ENCODE results near the gene DFFB. TPM values are rescaled to one million over a fixed set of nuclear protein-coding genes. Genes with fewer than 3 reads are reported as not detected.

Gene DFFB
- total and polyA plus RNA-seq, 9 of the 15 experiments (the other 6 are each of a cell fraction or from before 2014, with no cell fraction given): 2.3 to 15.8 (median 11.5) TPM

DNA sequence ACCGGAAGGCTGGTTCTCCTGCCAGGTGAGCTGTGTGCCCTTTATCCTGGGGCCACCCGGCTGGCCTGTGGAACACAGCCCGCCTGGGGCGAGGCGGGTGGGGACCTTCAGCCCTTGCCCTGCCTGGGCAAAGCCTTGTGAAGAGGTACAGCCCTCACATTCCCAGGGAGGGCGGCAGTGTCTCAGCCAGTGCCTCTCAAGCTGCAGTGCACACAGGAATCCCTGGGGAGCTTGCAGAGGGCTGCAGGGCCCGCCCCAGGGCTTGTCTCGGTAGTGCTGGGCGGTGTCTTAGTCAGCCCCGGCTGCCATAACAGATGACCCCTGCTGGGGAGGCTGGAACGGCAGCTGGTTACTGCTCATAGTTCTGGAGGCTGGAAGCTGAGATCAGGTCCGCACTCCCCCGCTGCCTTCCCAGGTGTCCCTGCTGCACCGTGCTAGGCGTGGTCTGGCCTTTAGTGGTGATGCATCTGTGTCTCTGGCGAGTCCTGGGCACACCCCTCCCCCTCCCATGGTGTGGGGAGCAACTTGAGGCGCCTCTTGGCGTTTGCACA lies 12.6 kb downstream of the DFFB start (continued):
- TF ChIP-seq ZKSCAN1 (IDR thresholded peaks at IDR 0.05; ENCODE audit: low read depth, low read length) (peak; percentile 66), TOE1 (IDR thresholded peaks at IDR 0.05; ENCODE audit: borderline replicate concordance) (no peak), TOE1 (CRISPR knock-in tag; IDR thresholded peaks at IDR 0.05; ENCODE audit: borderline replicate concordance, low read depth) (no peak), MED1 (CRISPR knock-in tag; IDR thresholded peaks at IDR 0.05; ENCODE audit: borderline replicate concordance) (no peak), EHMT2 (IDR thresholded peaks at IDR 0.05) (no peak), SMAD1 (IDR thresholded peaks at IDR 0.05; ENCODE audit: low read depth, low read length, partially characterized antibody) (no peak), CBFA2T3 (IDR thresholded peaks at IDR 0.05) (peak; percentile 76), ZNF253 (CRISPR knock-in tag; conservative IDR thresholded peaks at IDR 0.05) (no peak), JUND (IDR thresholded peaks at IDR 0.05; ENCODE audit: borderline replicate concordance, low read depth, low read length) (peak; percentile 51), JUND (tag; IDR thresholded peaks at IDR 0.05; ENCODE audit: borderline replicate concordance, low read depth, low read length) (peak; percentile 61; the same call in 1 of the 3 replicates), ZNF175 (CRISPR knock-in tag; IDR thresholded peaks at IDR 0.05; ENCODE audit: low read depth) (no peak), PYGO2 (tag; IDR thresholded peaks at IDR 0.05) (no peak), KAT7 (CRISPR knock-in tag; IDR thresholded peaks at IDR 0.05; ENCODE audit: borderline replicate concordance) (no peak), ZFP36 (IDR thresholded peaks at IDR 0.05; ENCODE audit: low read depth, low read length, partially characterized antibody) (peak; percentile 8), MTA3 (IDR thresholded peaks at IDR 0.05; ENCODE audit: borderline replicate concordance) (0 out of 2 replicates have a peak, but pooled peaks have one; percentile 35), ETV6 (IDR thresholded peaks at IDR 0.05; ENCODE audit: borderline replicate concordance in 1 of 2, low read depth in 2 of 2, low read length in 1 of 2) (no peak), ETV6 (CRISPR knock-in tag; IDR thresholded peaks at IDR 0.05; ENCODE audit: borderline replicate concordance) (no peak), HNRNPH1 (optimal IDR thresholded peaks at IDR 0.05; ENCODE audit: low read depth, low read length) (no peak), SNIP1 (IDR thresholded peaks at IDR 0.05; ENCODE audit: low read depth) (no peak), ATF7 (IDR thresholded peaks at IDR 0.05) (peak; percentile 27; the same call in 1 of the 2 replicates), SMARCA4 (IDR thresholded peaks at IDR 0.05) (0 out of 2 replicates have a peak, but pooled peaks have one; percentile 17)
- TF ChIP-seq, protein P1, sequence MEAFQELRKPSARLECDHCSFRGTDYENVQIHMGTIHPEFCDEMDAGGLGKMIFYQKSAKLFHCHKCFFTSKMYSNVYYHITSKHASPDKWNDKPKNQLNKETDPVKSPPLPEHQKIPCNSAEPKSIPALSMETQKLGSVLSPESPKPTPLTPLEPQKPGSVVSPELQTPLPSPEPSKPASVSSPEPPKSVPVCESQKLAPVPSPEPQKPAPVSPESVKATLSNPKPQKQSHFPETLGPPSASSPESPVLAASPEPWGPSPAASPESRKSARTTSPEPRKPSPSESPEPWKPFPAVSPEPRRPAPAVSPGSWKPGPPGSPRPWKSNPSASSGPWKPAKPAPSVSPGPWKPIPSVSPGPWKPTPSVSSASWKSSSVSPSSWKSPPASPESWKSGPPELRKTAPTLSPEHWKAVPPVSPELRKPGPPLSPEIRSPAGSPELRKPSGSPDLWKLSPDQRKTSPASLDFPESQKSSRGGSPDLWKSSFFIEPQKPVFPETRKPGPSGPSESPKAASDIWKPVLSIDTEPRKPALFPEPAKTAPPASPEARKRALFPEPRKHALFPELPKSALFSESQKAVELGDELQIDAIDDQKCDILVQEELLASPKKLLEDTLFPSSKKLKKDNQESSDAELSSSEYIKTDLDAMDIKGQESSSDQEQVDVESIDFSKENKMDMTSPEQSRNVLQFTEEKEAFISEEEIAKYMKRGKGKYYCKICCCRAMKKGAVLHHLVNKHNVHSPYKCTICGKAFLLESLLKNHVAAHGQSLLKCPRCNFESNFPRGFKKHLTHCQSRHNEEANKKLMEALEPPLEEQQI (IDR thresholded peaks at IDR 0.05): no peak
- TF ChIP-seq, protein P2, sequence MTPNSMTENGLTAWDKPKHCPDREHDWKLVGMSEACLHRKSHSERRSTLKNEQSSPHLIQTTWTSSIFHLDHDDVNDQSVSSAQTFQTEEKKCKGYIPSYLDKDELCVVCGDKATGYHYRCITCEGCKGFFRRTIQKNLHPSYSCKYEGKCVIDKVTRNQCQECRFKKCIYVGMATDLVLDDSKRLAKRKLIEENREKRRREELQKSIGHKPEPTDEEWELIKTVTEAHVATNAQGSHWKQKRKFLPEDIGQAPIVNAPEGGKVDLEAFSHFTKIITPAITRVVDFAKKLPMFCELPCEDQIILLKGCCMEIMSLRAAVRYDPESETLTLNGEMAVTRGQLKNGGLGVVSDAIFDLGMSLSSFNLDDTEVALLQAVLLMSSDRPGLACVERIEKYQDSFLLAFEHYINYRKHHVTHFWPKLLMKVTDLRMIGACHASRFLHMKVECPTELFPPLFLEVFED (CRISPR knock-in tag; conservative IDR thresholded peaks at IDR 0.05): no peak
- TF ChIP-seq, protein P3, sequence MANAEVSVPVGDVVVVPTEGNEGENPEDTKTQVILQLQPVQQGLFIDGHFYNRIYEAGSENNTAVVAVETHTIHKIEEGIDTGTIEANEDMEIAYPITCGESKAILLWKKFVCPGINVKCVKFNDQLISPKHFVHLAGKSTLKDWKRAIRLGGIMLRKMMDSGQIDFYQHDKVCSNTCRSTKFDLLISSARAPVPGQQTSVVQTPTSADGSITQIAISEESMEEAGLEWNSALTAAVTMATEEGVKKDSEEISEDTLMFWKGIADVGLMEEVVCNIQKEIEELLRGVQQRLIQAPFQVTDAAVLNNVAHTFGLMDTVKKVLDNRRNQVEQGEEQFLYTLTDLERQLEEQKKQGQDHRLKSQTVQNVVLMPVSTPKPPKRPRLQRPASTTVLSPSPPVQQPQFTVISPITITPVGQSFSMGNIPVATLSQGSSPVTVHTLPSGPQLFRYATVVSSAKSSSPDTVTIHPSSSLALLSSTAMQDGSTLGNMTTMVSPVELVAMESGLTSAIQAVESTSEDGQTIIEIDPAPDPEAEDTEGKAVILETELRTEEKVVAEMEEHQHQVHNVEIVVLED (CRISPR knock-in tag; IDR thresholded peaks at IDR 0.05): no peak
- TF ChIP-seq, protein P4, sequence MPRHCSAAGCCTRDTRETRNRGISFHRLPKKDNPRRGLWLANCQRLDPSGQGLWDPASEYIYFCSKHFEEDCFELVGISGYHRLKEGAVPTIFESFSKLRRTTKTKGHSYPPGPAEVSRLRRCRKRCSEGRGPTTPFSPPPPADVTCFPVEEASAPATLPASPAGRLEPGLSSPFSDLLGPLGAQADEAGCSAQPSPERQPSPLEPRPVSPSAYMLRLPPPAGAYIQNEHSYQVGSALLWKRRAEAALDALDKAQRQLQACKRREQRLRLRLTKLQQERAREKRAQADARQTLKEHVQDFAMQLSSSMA (CRISPR knock-in tag; IDR thresholded peaks at IDR 0.05): no peak

Measured in K562 (cell line).